Measurements from ENCODE around the gene SLC27A1. TPM values are rescaled to one million over a fixed set of nuclear protein-coding genes. Genes with fewer than 3 reads are reported as not detected.

The SLC27A1 gene
- total RNA-seq, 2 donors from 2014 or later, result 11.8 to 16.9 TPM

DNA sequence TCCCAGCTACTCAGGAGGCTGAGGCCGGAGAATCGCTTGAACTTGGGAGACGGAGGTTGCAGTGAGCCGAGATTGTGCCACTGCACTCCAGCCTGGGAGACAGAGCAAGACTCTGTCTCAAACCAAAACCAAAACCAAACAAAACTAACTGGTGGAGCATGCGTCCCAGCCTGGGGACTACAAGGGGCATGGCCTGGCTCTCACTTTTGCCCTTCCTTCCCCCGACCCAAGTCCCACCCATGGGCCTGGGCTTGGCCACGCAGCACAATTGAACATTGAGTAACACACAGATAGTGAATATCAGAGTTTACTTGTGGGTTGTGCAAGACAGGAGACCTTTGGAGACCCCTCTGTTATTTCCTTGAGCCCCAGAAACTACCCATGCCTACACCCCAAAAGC lies 35.1 kb upstream of the SLC27A1 start:
- no peaks in the 10 kb centered on the region for H3K9me3 ChIP-seq (ENCODE audit: control insufficient read depth, low read length)
- H3K27me3 ChIP-seq (ENCODE audit: control insufficient read depth, insufficient read depth, low read length, poor library complexity, severe bottlenecking), result no peaks in the 10 kb centered on the region
- peaks cover 4% of the 10 kb centered on the region for H3K36me3 ChIP-seq (ENCODE audit: control insufficient read depth, insufficient read depth, low read length)
- H3K9ac ChIP-seq (ENCODE audit: extremely low read depth, low read length, poor library complexity, severe bottlenecking), result no peak overlapping the region
- TF ChIP-seq, protein P1, sequence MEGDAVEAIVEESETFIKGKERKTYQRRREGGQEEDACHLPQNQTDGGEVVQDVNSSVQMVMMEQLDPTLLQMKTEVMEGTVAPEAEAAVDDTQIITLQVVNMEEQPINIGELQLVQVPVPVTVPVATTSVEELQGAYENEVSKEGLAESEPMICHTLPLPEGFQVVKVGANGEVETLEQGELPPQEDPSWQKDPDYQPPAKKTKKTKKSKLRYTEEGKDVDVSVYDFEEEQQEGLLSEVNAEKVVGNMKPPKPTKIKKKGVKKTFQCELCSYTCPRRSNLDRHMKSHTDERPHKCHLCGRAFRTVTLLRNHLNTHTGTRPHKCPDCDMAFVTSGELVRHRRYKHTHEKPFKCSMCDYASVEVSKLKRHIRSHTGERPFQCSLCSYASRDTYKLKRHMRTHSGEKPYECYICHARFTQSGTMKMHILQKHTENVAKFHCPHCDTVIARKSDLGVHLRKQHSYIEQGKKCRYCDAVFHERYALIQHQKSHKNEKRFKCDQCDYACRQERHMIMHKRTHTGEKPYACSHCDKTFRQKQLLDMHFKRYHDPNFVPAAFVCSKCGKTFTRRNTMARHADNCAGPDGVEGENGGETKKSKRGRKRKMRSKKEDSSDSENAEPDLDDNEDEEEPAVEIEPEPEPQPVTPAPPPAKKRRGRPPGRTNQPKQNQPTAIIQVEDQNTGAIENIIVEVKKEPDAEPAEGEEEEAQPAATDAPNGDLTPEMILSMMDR (conservative IDR thresholded peaks at IDR 0.05), result no peak
- Mint-ChIP-seq H3K27ac (no peak overlapping the region), H3K27me3 (ENCODE audit: insufficient read depth) (peaks cover 5% of the 10 kb centered on the region), H3K36me3 (ENCODE audit: low read depth) (peaks cover 6% of the 10 kb centered on the region), H3K9me3 (no peaks in the 10 kb centered on the region), H3K4me3 (no peak overlapping the region), H3K4me1 (no peaks in the 10 kb centered on the region)
- no peak for DNase-seq
- no peaks in the 10 kb centered on the region for H3K4me1 ChIP-seq (ENCODE audit: control insufficient read depth, insufficient read depth, low read length)
- 89 to 100% methylated on average over 3 to 7 of the region's 7 CpGs for WGBS, 2 experiments (ENCODE audit: insufficient coverage in 1 of 2, insufficient read length in 1 of 2)
- no peak overlapping the region for H3K4me3 ChIP-seq (ENCODE audit: low read length)
- H3K27ac ChIP-seq (ENCODE audit: low read depth, low read length), result no peak overlapping the region

DNA sequence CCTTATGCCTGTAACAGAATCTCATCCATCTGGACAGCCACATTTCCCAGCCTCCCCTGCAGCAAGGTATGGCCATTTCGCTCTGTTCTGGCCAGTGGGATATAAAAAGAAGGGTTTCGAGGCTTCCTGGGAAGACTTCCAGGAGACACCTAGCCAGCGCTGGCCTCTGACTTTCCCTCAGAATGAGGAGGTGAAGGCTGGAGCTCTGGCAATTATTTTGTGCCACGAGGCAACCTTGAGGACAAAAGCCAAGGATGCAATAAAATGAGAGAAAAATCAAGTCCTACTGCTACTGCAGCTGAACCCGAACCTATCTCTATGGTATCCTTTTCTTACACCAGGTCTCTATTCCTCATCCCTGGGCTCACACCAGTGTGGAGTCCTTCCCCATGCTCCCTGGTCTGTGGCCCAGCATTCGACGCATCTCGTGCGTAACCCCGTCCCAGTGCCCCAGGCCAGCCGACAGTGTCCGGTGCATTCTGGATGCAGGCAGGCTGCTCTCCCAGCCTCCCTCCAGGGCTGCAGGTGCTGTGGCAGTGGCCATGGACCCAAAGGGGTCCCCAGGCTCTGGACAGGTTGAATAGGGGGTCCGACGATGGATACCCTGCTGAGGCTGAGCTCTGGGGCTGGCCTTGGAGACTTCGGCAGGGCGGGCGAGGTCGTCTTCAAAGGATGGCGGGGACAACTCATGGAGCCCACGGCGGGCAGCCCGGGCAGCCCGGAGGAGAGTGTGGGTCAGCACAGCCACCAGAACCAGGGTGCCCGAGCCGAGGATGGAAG lies 34.0 kb upstream of the SLC27A1 start:
- Mint-ChIP-seq H3K27me3 (ENCODE audit: insufficient read depth) (peaks cover 5% of the 10 kb centered on the region), H3K36me3 (ENCODE audit: low read depth) (peaks cover 6% of the 10 kb centered on the region), H3K4me3 (no peak overlapping the region), H3K27ac (no peak overlapping the region), H3K4me1 (no peaks in the 10 kb centered on the region), H3K9me3 (peaks cover 1% of the 10 kb centered on the region)
- 91 to 98% methylated on average over 19 to 25 of the region's 25 CpGs for WGBS, 2 experiments (ENCODE audit: insufficient coverage in 1 of 2, insufficient read length in 1 of 2)
- TF ChIP-seq, protein P1 (conservative IDR thresholded peaks at IDR 0.05), result no peak
- Histone ChIP-seq H3K9ac (ENCODE audit: extremely low read depth, low read length, poor library complexity, severe bottlenecking) (no peak overlapping the region), H3K27ac (ENCODE audit: low read depth, low read length) (no peak overlapping the region), H3K9me3 (ENCODE audit: control insufficient read depth, low read length) (no peaks in the 10 kb centered on the region), H3K27me3 (ENCODE audit: control insufficient read depth, insufficient read depth, low read length, poor library complexity, severe bottlenecking) (no peaks in the 10 kb centered on the region), H3K36me3 (ENCODE audit: control insufficient read depth, insufficient read depth, low read length) (peaks cover 4% of the 10 kb centered on the region), H3K4me3 (ENCODE audit: low read length) (no peak overlapping the region), H3K4me1 (ENCODE audit: control insufficient read depth, insufficient read depth, low read length) (no peaks in the 10 kb centered on the region)
- no peak for DNase-seq

DNA sequence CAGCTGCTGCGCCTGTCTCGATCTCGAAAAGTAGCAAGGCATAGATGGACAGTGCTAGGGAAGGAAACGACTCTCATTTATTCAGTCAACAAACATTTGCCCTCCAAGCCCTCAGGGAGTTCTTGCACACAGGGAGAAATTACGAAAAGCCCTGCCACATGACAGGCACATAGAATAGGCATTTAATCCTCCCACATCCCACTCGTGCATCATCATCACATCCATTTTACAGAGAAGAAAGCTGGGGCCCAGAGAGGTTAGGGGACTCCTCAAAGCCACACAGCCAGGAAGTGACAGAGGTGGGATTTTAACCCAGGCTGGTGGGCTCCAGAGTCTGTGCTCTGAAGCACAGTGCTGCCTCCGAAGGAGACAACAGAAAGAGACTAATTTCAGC lies 33.5 kb upstream of the SLC27A1 start:
- no peaks in the 10 kb centered on the region for H3K27me3 ChIP-seq (ENCODE audit: control insufficient read depth, insufficient read depth, low read length, poor library complexity, severe bottlenecking)
- no peak overlapping the region for H3K9ac ChIP-seq (ENCODE audit: extremely low read depth, low read length, poor library complexity, severe bottlenecking)
- H3K36me3 ChIP-seq (ENCODE audit: control insufficient read depth, insufficient read depth, low read length), result peaks cover 4% of the 10 kb centered on the region
- Mint-ChIP-seq H3K27ac (no peak overlapping the region), H3K27me3 (ENCODE audit: insufficient read depth) (peaks cover 3% of the 10 kb centered on the region), H3K9me3 (peaks cover 7% of the 10 kb centered on the region), H3K4me3 (no peak overlapping the region), H3K4me1 (no peaks in the 10 kb centered on the region), H3K36me3 (ENCODE audit: low read depth) (peaks cover 6% of the 10 kb centered on the region)
- H3K4me1 ChIP-seq (ENCODE audit: control insufficient read depth, insufficient read depth, low read length), result no peaks in the 10 kb centered on the region
- no peak overlapping the region for H3K27ac ChIP-seq (ENCODE audit: low read depth, low read length)
- H3K9me3 ChIP-seq (ENCODE audit: control insufficient read depth, low read length), result no peaks in the 10 kb centered on the region
- DNase-seq, result no peak
- 75 to 86% methylated on average over 3 to 7 of the region's 7 CpGs for WGBS, 2 experiments (ENCODE audit: insufficient coverage in 1 of 2, insufficient read length in 1 of 2)
- TF ChIP-seq, protein P1 (conservative IDR thresholded peaks at IDR 0.05), result no peak
- H3K4me3 ChIP-seq (ENCODE audit: low read length), result no peak overlapping the region
